HCT116 (cell line): ENCODE data around the gene PRKAG2.

ENCODE experiments used
- POLR2A ChIP-seq: IDR thresholded peaks from 2 replicates; pipeline ENCODE4 v1.7.0; 2011; ENCODE audit warnings: borderline replicate concordance; ENCODE audit not compliant: insufficient read depth, insufficient read length; ENCODE audit errors: extremely low read depth
- TF ChIP-seq, protein P1 (sequence below): IDR thresholded peaks from 2 replicates; pipeline ENCODE4 v1.6.1; 2012; ENCODE audit warnings: low read depth
- TF ChIP-seq, protein P2 (sequence below), 3 experiments: fragments of 200-600 bp in 1 of 3; sonication (generic) in 1 of 3; IDR thresholded peaks in 2 of 3; conservative IDR thresholded peaks in 1 of 3; 2 replicates each; pipeline ENCODE4 v1.5.1; 2012 to 2017; ENCODE audit warnings: low read depth in 2 of 3, low read length in 2 of 3, antibody characterized with exemption in 1 of 3, borderline replicate concordance in 1 of 3, control low read depth in 1 of 3, mild to moderate bottlenecking in 1 of 3, mixed read lengths in 1 of 3, mixed run types in 1 of 3, moderate library complexity in 1 of 3; ENCODE audit not compliant: insufficient read depth in 1 of 3

GRCh38 chr7:151780631-151781030 is 96.3 kb downstream of the PRKAG2 start:
- TF ChIP-seq, protein P1, sequence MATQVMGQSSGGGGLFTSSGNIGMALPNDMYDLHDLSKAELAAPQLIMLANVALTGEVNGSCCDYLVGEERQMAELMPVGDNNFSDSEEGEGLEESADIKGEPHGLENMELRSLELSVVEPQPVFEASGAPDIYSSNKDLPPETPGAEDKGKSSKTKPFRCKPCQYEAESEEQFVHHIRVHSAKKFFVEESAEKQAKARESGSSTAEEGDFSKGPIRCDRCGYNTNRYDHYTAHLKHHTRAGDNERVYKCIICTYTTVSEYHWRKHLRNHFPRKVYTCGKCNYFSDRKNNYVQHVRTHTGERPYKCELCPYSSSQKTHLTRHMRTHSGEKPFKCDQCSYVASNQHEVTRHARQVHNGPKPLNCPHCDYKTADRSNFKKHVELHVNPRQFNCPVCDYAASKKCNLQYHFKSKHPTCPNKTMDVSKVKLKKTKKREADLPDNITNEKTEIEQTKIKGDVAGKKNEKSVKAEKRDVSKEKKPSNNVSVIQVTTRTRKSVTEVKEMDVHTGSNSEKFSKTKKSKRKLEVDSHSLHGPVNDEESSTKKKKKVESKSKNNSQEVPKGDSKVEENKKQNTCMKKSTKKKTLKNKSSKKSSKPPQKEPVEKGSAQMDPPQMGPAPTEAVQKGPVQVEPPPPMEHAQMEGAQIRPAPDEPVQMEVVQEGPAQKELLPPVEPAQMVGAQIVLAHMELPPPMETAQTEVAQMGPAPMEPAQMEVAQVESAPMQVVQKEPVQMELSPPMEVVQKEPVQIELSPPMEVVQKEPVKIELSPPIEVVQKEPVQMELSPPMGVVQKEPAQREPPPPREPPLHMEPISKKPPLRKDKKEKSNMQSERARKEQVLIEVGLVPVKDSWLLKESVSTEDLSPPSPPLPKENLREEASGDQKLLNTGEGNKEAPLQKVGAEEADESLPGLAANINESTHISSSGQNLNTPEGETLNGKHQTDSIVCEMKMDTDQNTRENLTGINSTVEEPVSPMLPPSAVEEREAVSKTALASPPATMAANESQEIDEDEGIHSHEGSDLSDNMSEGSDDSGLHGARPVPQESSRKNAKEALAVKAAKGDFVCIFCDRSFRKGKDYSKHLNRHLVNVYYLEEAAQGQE = no peak
- TF ChIP-seq, protein P2, sequence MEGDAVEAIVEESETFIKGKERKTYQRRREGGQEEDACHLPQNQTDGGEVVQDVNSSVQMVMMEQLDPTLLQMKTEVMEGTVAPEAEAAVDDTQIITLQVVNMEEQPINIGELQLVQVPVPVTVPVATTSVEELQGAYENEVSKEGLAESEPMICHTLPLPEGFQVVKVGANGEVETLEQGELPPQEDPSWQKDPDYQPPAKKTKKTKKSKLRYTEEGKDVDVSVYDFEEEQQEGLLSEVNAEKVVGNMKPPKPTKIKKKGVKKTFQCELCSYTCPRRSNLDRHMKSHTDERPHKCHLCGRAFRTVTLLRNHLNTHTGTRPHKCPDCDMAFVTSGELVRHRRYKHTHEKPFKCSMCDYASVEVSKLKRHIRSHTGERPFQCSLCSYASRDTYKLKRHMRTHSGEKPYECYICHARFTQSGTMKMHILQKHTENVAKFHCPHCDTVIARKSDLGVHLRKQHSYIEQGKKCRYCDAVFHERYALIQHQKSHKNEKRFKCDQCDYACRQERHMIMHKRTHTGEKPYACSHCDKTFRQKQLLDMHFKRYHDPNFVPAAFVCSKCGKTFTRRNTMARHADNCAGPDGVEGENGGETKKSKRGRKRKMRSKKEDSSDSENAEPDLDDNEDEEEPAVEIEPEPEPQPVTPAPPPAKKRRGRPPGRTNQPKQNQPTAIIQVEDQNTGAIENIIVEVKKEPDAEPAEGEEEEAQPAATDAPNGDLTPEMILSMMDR (IDR thresholded peaks at IDR 0.05 in 2 of 3, conservative IDR thresholded peaks at IDR 0.05 in 1 of 3; ENCODE audit: borderline replicate concordance in 1 of 3, insufficient read depth in 1 of 3, low read depth in 2 of 3, low read length in 2 of 3) = no peak
- TF ChIP-seq POLR2A = no peak
